ENCODE data around the gene FBN1. TPM values are rescaled to one million over a fixed set of nuclear protein-coding genes. Genes with fewer than 3 reads are reported as not detected.

Gene FBN1
- total RNA-seq, 1 experiment from 2014 or later = 1.1 TPM

DNA sequence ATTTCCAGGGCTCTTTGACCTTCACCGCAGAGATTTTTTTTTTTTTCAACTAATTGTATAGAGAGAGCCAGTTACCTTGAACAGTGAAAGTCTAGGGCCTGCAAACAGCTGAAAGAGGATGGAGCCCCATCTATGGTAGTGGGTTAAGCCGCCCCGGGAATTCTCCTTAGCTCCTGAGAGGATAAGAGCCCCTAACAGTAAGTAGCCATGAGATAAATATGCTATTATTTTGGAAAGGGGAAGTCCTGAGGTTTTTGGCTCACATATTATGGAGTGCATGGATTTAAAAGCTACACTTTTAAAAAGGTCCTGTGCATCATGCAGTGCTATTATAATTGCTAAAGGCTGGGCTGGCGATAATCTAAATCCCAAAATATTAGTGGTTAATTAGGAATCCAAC lies 115.0 kb downstream of the FBN1 start:
- no peaks in the 10 kb centered on the region for H3K9me3 Mint-ChIP-seq (ENCODE audit: low read depth, unreplicated experiment)
- BruUV-seq (replicated peaks) = no TSS peak
- H3K27me3 Mint-ChIP-seq (ENCODE audit: unreplicated experiment) = no peaks in the 10 kb centered on the region
- no peak overlapping the region for H3K4me3 Mint-ChIP-seq (ENCODE audit: low read depth, unreplicated experiment)
- intact Hi-C loops (cut with micrococcal nuclease; ENCODE audit: unreplicated experiment) = no loop called here
- no peak for DNase-seq
- TF ChIP-seq, protein P1, sequence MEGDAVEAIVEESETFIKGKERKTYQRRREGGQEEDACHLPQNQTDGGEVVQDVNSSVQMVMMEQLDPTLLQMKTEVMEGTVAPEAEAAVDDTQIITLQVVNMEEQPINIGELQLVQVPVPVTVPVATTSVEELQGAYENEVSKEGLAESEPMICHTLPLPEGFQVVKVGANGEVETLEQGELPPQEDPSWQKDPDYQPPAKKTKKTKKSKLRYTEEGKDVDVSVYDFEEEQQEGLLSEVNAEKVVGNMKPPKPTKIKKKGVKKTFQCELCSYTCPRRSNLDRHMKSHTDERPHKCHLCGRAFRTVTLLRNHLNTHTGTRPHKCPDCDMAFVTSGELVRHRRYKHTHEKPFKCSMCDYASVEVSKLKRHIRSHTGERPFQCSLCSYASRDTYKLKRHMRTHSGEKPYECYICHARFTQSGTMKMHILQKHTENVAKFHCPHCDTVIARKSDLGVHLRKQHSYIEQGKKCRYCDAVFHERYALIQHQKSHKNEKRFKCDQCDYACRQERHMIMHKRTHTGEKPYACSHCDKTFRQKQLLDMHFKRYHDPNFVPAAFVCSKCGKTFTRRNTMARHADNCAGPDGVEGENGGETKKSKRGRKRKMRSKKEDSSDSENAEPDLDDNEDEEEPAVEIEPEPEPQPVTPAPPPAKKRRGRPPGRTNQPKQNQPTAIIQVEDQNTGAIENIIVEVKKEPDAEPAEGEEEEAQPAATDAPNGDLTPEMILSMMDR (IDR thresholded peaks at IDR 0.05; ENCODE audit: unreplicated experiment) = no peak
- H3K27ac Mint-ChIP-seq (ENCODE audit: unreplicated experiment) = no peak overlapping the region
- H3K4me1 Mint-ChIP-seq (ENCODE audit: low read depth, unreplicated experiment) = no peaks in the 10 kb centered on the region
- no peaks in the 10 kb centered on the region for H3K36me3 Mint-ChIP-seq (ENCODE audit: insufficient read depth, unreplicated experiment)
- CTCF ChIA-PET = no interaction called here

DNA sequence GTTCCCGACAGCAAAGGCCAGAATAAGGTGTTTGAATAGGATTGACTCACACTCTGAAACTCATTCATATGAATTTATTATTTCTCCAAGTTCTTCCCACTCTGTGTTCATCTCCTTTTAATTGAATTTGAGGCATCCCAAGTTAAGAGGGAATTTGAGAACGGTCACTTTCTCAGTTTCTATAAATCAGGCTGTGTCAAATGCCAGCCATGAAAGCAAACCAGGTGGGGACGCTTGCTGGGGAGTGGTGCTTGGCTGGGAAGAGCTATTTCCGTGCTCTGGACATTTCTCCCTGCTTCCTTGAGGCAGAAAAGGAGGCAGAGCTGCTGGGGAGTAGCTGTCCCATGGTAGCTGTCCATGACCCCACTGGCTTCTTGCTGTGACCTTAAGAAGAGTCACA lies 116.6 kb downstream of the FBN1 start:
- BruUV-seq (replicated peaks) = no TSS peak
- no peaks in the 10 kb centered on the region for H3K36me3 Mint-ChIP-seq (ENCODE audit: insufficient read depth, unreplicated experiment)
- no peak overlapping the region for H3K27ac Mint-ChIP-seq (ENCODE audit: unreplicated experiment)
- no peak for DNase-seq
- CTCF ChIA-PET = no interaction called here
- intact Hi-C loops (cut with micrococcal nuclease; ENCODE audit: unreplicated experiment) = no loop called here
- H3K4me1 Mint-ChIP-seq (ENCODE audit: low read depth, unreplicated experiment) = no peaks in the 10 kb centered on the region
- H3K4me3 Mint-ChIP-seq (ENCODE audit: low read depth, unreplicated experiment) = no peak overlapping the region
- TF ChIP-seq, protein P1 (IDR thresholded peaks at IDR 0.05; ENCODE audit: unreplicated experiment) = no peak
- H3K9me3 Mint-ChIP-seq (ENCODE audit: low read depth, unreplicated experiment) = no peaks in the 10 kb centered on the region
- no peaks in the 10 kb centered on the region for H3K27me3 Mint-ChIP-seq (ENCODE audit: unreplicated experiment)

DNA sequence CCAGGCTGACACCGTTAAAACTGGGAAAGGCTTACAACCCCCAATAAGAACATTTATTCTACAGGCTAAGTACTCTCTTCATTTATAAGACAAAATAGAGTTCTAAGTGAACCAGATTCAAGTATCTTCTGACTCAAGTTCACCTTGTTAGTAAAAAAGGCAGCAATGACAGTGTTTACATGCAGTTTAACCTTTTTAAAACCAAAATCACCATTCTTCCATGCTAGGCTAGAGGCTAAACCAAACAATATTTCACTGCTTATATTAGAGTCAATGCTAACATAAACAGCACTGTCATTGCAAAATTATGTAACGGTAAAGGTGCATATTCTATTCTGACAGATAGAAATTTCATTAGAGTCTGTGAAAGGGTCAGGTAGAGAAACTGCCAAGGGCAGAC lies 118.0 kb downstream of the FBN1 start:
- intact Hi-C loops (cut with micrococcal nuclease; ENCODE audit: unreplicated experiment) = no loop called here
- Mint-ChIP-seq H3K9me3 (ENCODE audit: low read depth, unreplicated experiment) (no peaks in the 10 kb centered on the region), H3K4me3 (ENCODE audit: low read depth, unreplicated experiment) (no peak overlapping the region), H3K27me3 (ENCODE audit: unreplicated experiment) (no peaks in the 10 kb centered on the region), H3K36me3 (ENCODE audit: insufficient read depth, unreplicated experiment) (no peaks in the 10 kb centered on the region), H3K27ac (ENCODE audit: unreplicated experiment) (no peak overlapping the region), H3K4me1 (ENCODE audit: low read depth, unreplicated experiment) (no peaks in the 10 kb centered on the region)
- BruUV-seq (replicated peaks) = no TSS peak
- TF ChIP-seq, protein P1 (IDR thresholded peaks at IDR 0.05; ENCODE audit: unreplicated experiment) = no peak
- CTCF ChIA-PET = no interaction called here
- no peak for DNase-seq

DNA sequence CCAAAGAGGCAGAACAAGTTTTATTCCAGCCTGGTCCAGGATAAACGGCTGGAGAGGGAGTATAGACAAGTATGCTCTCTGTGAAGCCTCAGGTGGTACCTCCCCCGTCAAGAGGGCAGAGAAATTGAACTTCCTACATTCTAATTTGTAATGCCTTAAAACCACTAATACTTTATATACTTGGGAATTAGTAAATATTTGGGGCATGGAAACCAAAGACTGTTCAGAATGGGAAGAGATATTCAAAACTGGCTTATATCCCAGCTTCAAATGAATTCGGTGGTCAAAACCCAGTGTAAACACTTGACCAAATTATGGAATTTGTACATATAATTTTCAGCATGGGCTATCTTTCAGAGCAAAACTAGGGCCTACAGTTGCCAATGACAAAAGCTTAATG lies 122.6 kb downstream of the FBN1 start:
- no peaks in the 10 kb centered on the region for H3K9me3 Mint-ChIP-seq (ENCODE audit: low read depth, unreplicated experiment)
- H3K36me3 Mint-ChIP-seq (ENCODE audit: insufficient read depth, unreplicated experiment) = no peaks in the 10 kb centered on the region
- no peaks in the 10 kb centered on the region for H3K27me3 Mint-ChIP-seq (ENCODE audit: unreplicated experiment)
- no peak overlapping the region for H3K4me3 Mint-ChIP-seq (ENCODE audit: low read depth, unreplicated experiment)
- H3K27ac Mint-ChIP-seq (ENCODE audit: unreplicated experiment) = no peak overlapping the region
- CTCF ChIA-PET = no interaction called here
- DNase-seq = no peak
- no TSS peak for BruUV-seq (replicated peaks)
- TF ChIP-seq, protein P1 (IDR thresholded peaks at IDR 0.05; ENCODE audit: unreplicated experiment) = no peak
- intact Hi-C loops (cut with micrococcal nuclease; ENCODE audit: unreplicated experiment) = no loop called here
- no peaks in the 10 kb centered on the region for H3K4me1 Mint-ChIP-seq (ENCODE audit: low read depth, unreplicated experiment)

DNA sequence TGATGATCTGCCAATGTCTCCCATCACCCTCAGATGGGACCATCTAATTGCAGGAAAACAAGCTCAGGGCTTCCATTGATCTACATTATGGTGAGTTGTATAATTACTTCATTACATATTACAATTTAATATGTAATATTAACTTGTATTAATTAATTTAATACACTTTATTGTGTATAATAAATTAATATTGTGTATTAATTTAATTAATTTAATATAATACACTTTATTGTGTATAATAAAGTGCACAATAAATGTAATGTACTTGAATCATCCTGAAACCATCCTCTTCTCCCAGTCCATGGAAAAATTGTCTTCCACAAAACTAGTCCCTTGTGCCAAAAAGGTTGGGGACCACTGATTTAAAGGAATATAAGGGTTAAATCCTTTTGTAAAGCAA lies 123.4 kb downstream of the FBN1 start:
- no peak overlapping the region for H3K4me3 Mint-ChIP-seq (ENCODE audit: low read depth, unreplicated experiment)
- intact Hi-C loops (cut with micrococcal nuclease; ENCODE audit: unreplicated experiment) = no loop called here
- DNase-seq = no peak
- TF ChIP-seq, protein P1 (IDR thresholded peaks at IDR 0.05; ENCODE audit: unreplicated experiment) = no peak
- H3K4me1 Mint-ChIP-seq (ENCODE audit: low read depth, unreplicated experiment) = no peaks in the 10 kb centered on the region
- BruUV-seq (replicated peaks) = no TSS peak
- no peaks in the 10 kb centered on the region for H3K36me3 Mint-ChIP-seq (ENCODE audit: insufficient read depth, unreplicated experiment)
- H3K9me3 Mint-ChIP-seq (ENCODE audit: low read depth, unreplicated experiment) = no peaks in the 10 kb centered on the region
- no peaks in the 10 kb centered on the region for H3K27me3 Mint-ChIP-seq (ENCODE audit: unreplicated experiment)
- CTCF ChIA-PET = no interaction called here
- H3K27ac Mint-ChIP-seq (ENCODE audit: unreplicated experiment) = no peak overlapping the region
